Vagina (tissue), 2 donors: ENCODE results near the gene SEC62. TPM values are rescaled to one million over a fixed set of nuclear protein-coding genes. Genes with fewer than 3 reads are reported as not detected.

ENCODE experiments used
- DNase-seq, 2 donors: peaks; one replicate each; pipeline ENCODE4 v3.0.0-alpha.2; 2017; ENCODE audit errors: extremely low spot score in 2 of 2
- H3K27ac ChIP-seq: fragments of 200-600 bp; sonication (generic); one replicate; pipeline ENCODE4 v1.5.1; 2019
- H3K27me3 ChIP-seq: fragments of 200-600 bp; sonication (generic); one replicate; pipeline ENCODE4 v1.5.1; 2019
- H3K36me3 ChIP-seq, 2 donors: fragments of 200-600 bp; sonication (generic); one replicate each; pipeline ENCODE4 v1.5.1; 2017 to 2019
- H3K4me1 ChIP-seq: fragments of 200-600 bp; sonication (generic); one replicate; pipeline ENCODE4 v1.5.1; 2019
- H3K4me3 ChIP-seq, 2 donors: fragments of 200-600 bp; sonication (generic); 1 replicate in 1 of 2; 2 replicates in 1 of 2; pipeline ENCODE4 v1.5.1; 2016 to 2019
- H3K9me3 ChIP-seq: fragments of 200-600 bp; sonication (generic); one replicate; pipeline ENCODE4 v1.5.1; 2019
- CTCF ChIP-seq, 3 experiments: fragments of 450-650 bp in 2 of 3; fragments of 200-600 bp in 1 of 3; sonication (generic) in 1 of 3; IDR thresholded peaks; one replicate each; pipeline ENCODE4 v1.5.1; 2017 to 2019; ENCODE audit warnings: antibody characterized with exemption in 3 of 3, mild to moderate bottlenecking in 2 of 3, moderate library complexity in 2 of 3
- POLR2A ChIP-seq, 2 donors: fragments of 450-650 bp; IDR thresholded peaks; one replicate each; pipeline ENCODE4 v1.6.1; 2017; ENCODE audit warnings: antibody characterized with exemption in 2 of 2, mild to moderate bottlenecking in 2 of 2, moderate library complexity in 2 of 2
- POLR2AphosphoS5 ChIP-seq, 2 donors: sonication (generic); formaldehyde crosslinking; IDR thresholded peaks; one replicate each; pipeline ENCODE4 v1.9.0; 2017; ENCODE audit warnings: antibody characterized with exemption in 2 of 2, mild to moderate bottlenecking in 2 of 2, low read depth in 1 of 2; ENCODE audit not compliant: insufficient read depth in 1 of 2
- intact Hi-C: fragments of 100-400 bp; cut with DNase I; formaldehyde crosslinking; loops from one replicate; pipeline ENCODE4 v1.15.1; 2023
- total RNA-seq: library from RNA; depleted of rRNA; stranded (reverse); fragments of >200 nt; gene quantifications from one replicate; pipeline ENCODE4 v1.2.3, GENCODE V29; 2016

Gene SEC62
- total RNA-seq, 1 donor from 2014 or later: 38.1 TPM

- no peaks in the 10 kb centered on the region for H3K27me3 ChIP-seq
- no peaks in the 10 kb centered on the region for H3K36me3 ChIP-seq
- no peak for DNase-seq
- H3K9me3 ChIP-seq: no peaks in the 10 kb centered on the region
- intact Hi-C loops: no loop called here
- H3K4me1 ChIP-seq: no peaks in the 10 kb centered on the region
- no peak overlapping the region for H3K4me3 ChIP-seq
- TF ChIP-seq CTCF (IDR thresholded peaks at IDR 0.05) (no peak), POLR2AphosphoS5 (IDR thresholded peaks at IDR 0.05; ENCODE audit: insufficient read depth in 1 of 2, low read depth in 1 of 2) (no peak), POLR2A (IDR thresholded peaks at IDR 0.05) (no peak)
- H3K27ac ChIP-seq: no peak overlapping the region
Observed at GRCh38 chr3:169946336-169946735, 20.3 kb upstream of the SEC62 start.

- H3K9me3 ChIP-seq: no peaks in the 10 kb centered on the region
- no peak overlapping the region for H3K27ac ChIP-seq
- no peaks in the 10 kb centered on the region for H3K27me3 ChIP-seq
- intact Hi-C loops: no loop called here
- no peaks in the 10 kb centered on the region for H3K36me3 ChIP-seq
- DNase-seq: no peak
- no peaks in the 10 kb centered on the region for H3K4me1 ChIP-seq
- no peak overlapping the region for H3K4me3 ChIP-seq
- TF ChIP-seq POLR2AphosphoS5 (IDR thresholded peaks at IDR 0.05; ENCODE audit: insufficient read depth in 1 of 2, low read depth in 1 of 2) (no peak), CTCF (IDR thresholded peaks at IDR 0.05) (no peak), POLR2A (IDR thresholded peaks at IDR 0.05) (no peak)
Observed at GRCh38 chr3:169948559-169949448, 17.8 kb upstream of the SEC62 start.

GRCh38 chr3:169952045-169952444 lies 14.6 kb upstream of the SEC62 start:
- Histone ChIP-seq H3K27ac (no peak overlapping the region), H3K36me3 (no peaks in the 10 kb centered on the region), H3K4me1 (no peaks in the 10 kb centered on the region), H3K27me3 (no peaks in the 10 kb centered on the region), H3K4me3 (no peak overlapping the region), H3K9me3 (no peaks in the 10 kb centered on the region)
- TF ChIP-seq CTCF (IDR thresholded peaks at IDR 0.05) (no peak), POLR2AphosphoS5 (IDR thresholded peaks at IDR 0.05; ENCODE audit: insufficient read depth in 1 of 2, low read depth in 1 of 2) (no peak), POLR2A (IDR thresholded peaks at IDR 0.05) (no peak)
- intact Hi-C loops: no loop called here
- no peak for DNase-seq

GRCh38 chr3:169953462-169954141 lies 13.0 kb upstream of the SEC62 start:
- no peak overlapping the region for H3K4me3 ChIP-seq
- DNase-seq: no peak
- no peak overlapping the region for H3K27ac ChIP-seq

More at GRCh38 chr3:169953462-169954141, 13.0 kb upstream of the SEC62 start:
- no peaks in the 10 kb centered on the region for H3K36me3 ChIP-seq
- H3K9me3 ChIP-seq: no peaks in the 10 kb centered on the region
- no peaks in the 10 kb centered on the region for H3K27me3 ChIP-seq
- TF ChIP-seq POLR2AphosphoS5 (IDR thresholded peaks at IDR 0.05; ENCODE audit: insufficient read depth in 1 of 2, low read depth in 1 of 2) (no peak), CTCF (IDR thresholded peaks at IDR 0.05) (no peak), POLR2A (IDR thresholded peaks at IDR 0.05) (no peak)
- no peaks in the 10 kb centered on the region for H3K4me1 ChIP-seq
- intact Hi-C loops: no loop called here
